Suppressor macrophage treated with lipopolysaccharide for 4 hours (primary cell): Measurements from ENCODE around the gene PLEKHH1.

Experiments used
- DNase-seq: peaks from one replicate; pipeline ENCODE4 v3.0.0-alpha.2; 2020

PLEKHH1 gene

GRCh38 chr14:67638642-67639041 lies 105.6 kb downstream of the PLEKHH1 start:
- no peak for DNase-seq
